ENCODE data around the gene CMBL. TPM values are rescaled to one million over a fixed set of nuclear protein-coding genes. Genes with fewer than 3 reads are reported as not detected.

CMBL gene
- total and polyA plus RNA-seq, 2 donors (not counting 1 experiment from before 2014, with no cell fraction given): not detected

GRCh38 chr5:10337986-10338385 is 30.3 kb upstream of the CMBL start:
- H3K27ac ChIP-seq (ENCODE audit: low read length in 2 of 2): no peak overlapping the region
- H3K9me3 ChIP-seq (ENCODE audit: control extremely low read depth in 1 of 3, control insufficient read depth in 2 of 3, insufficient read depth in 1 of 3, low read length in 2 of 3): peaks cover 0 to 4% (median 0%) of the 10 kb centered on the region in 3 donors
- intact Hi-C loops (cut with micrococcal nuclease): no loop called here
- no peak for DNase-seq
- H3K4me1 Mint-ChIP-seq: peaks cover 10% of the 10 kb centered on the region
- H3K4me3 ChIP-seq (ENCODE audit: control extremely low read depth in 1 of 5, extremely low read depth in 1 of 5, insufficient read depth in 1 of 5, low read depth in 2 of 5, low read length in 4 of 5): no peak overlapping the region
- H3K4me2 ChIP-seq (replicated peaks; ENCODE audit: low read depth, low read length, poor library complexity, severe bottlenecking): no peak overlapping the region
- ATAC-seq (ENCODE audit: low read depth): no peak
- H3K4me1 ChIP-seq (ENCODE audit: control insufficient read depth in 2 of 2, insufficient read depth in 2 of 2, low read length in 2 of 2): peaks cover 8 to 11% of the 10 kb centered on the region in 2 donors
- TF ChIP-seq CTCF (IDR thresholded peaks at IDR 0.05) (no peak), EZH2 (IDR thresholded peaks at IDR 0.05; ENCODE audit: borderline replicate concordance, insufficient read depth, low read depth, low read length, poor library complexity, severe bottlenecking) (no peak)
- peaks cover 0 to 17% (median 9%) of the 10 kb centered on the region in 4 experiments for H3K27me3 ChIP-seq (replicated peaks in 1 of 4; ENCODE audit: control extremely low read depth in 1 of 4, control insufficient read depth in 3 of 4, insufficient read depth in 4 of 4, low read length in 3 of 4)
- no peak overlapping the region for H3K4me3 Mint-ChIP-seq
- no peaks in the 10 kb centered on the region for H3K36me3 ChIP-seq (replicated peaks in 1 of 2; ENCODE audit: control extremely low read depth in 1 of 2, control insufficient read depth in 1 of 2, extremely low read depth in 1 of 2, insufficient read depth in 2 of 2, low read length in 1 of 2)
- ChIA-PET POLR2A (no interaction called here), CTCF (no interaction called here)
- no peak overlapping the region for H2AFZ ChIP-seq (ENCODE audit: insufficient read depth, low read depth, low read length, poor library complexity, severe bottlenecking)
- no peak overlapping the region for H3K27ac Mint-ChIP-seq
- H3K79me2 ChIP-seq (ENCODE audit: control insufficient read depth, insufficient read depth, low read length): no peaks in the 10 kb centered on the region
- H4K20me1 ChIP-seq (ENCODE audit: control insufficient read depth, insufficient read depth, low read length, poor library complexity, severe bottlenecking): no peaks in the 10 kb centered on the region
- 95% methylated on average over 4 of the region's 4 CpGs for WGBS (ENCODE audit: insufficient coverage)
- H3K9ac ChIP-seq (ENCODE audit: low read length): no peak overlapping the region
- H3K27me3 Mint-ChIP-seq: peaks cover 18% of the 10 kb centered on the region
- no peaks in the 10 kb centered on the region for H3K9me3 Mint-ChIP-seq (ENCODE audit: insufficient read depth)

GRCh38 chr5:10337107-10337506 is 29.4 kb upstream of the CMBL start:
- CTCF ChIA-PET: no interaction called here

More at GRCh38 chr5:10337107-10337506, 29.4 kb upstream of the CMBL start:
- WGBS (ENCODE audit: insufficient coverage): 98% methylated on average over 3 of the region's 4 CpGs
- no peak for DNase-seq
- H3K9me3 ChIP-seq (ENCODE audit: control extremely low read depth in 1 of 3, control insufficient read depth in 2 of 3, insufficient read depth in 1 of 3, low read length in 2 of 3): peaks cover 0 to 7% (median 0%) of the 10 kb centered on the region in 3 donors
- intact Hi-C loops (cut with micrococcal nuclease): no loop called here
- no peak for TF ChIP-seq CTCF (IDR thresholded peaks at IDR 0.05)
- no peak for TF ChIP-seq EZH2 (IDR thresholded peaks at IDR 0.05; ENCODE audit: borderline replicate concordance, insufficient read depth, low read depth, low read length, poor library complexity, severe bottlenecking)
- peaks cover 15% of the 10 kb centered on the region for H3K4me1 Mint-ChIP-seq
- H3K4me3 ChIP-seq (ENCODE audit: control extremely low read depth in 1 of 5, extremely low read depth in 1 of 5, insufficient read depth in 1 of 5, low read depth in 2 of 5, low read length in 4 of 5): no peak overlapping the region
- H3K4me2 ChIP-seq (replicated peaks; ENCODE audit: low read depth, low read length, poor library complexity, severe bottlenecking): no peak overlapping the region
- peaks cover 27% of the 10 kb centered on the region for H3K27me3 Mint-ChIP-seq
- no peaks in the 10 kb centered on the region for H3K36me3 ChIP-seq (replicated peaks in 1 of 2; ENCODE audit: control extremely low read depth in 1 of 2, control insufficient read depth in 1 of 2, extremely low read depth in 1 of 2, insufficient read depth in 2 of 2, low read length in 1 of 2)
- H4K20me1 ChIP-seq (ENCODE audit: control insufficient read depth, insufficient read depth, low read length, poor library complexity, severe bottlenecking): no peaks in the 10 kb centered on the region
- POLR2A ChIA-PET: interaction anchor here (0.6 kb wide), 1 partner anchor 86 kb away, joined by 4 read pairs; no protein-coding TSS in a partner anchor
- no peak for ATAC-seq (ENCODE audit: low read depth)
- no peak overlapping the region for H3K4me3 Mint-ChIP-seq
- H3K4me1 ChIP-seq (ENCODE audit: control insufficient read depth in 2 of 2, insufficient read depth in 2 of 2, low read length in 2 of 2): peaks cover 10 to 15% of the 10 kb centered on the region in 2 donors
- H3K27ac ChIP-seq (ENCODE audit: low read length in 2 of 2): no peak overlapping the region
- H3K9ac ChIP-seq (ENCODE audit: low read length): no peak overlapping the region
- H2AFZ ChIP-seq (ENCODE audit: insufficient read depth, low read depth, low read length, poor library complexity, severe bottlenecking): no peak overlapping the region
- H3K27me3 ChIP-seq (replicated peaks in 1 of 4; ENCODE audit: control extremely low read depth in 1 of 4, control insufficient read depth in 3 of 4, insufficient read depth in 4 of 4, low read length in 3 of 4): peaks cover 0 to 25% (median 14%) of the 10 kb centered on the region in 4 experiments
- no peaks in the 10 kb centered on the region for H3K9me3 Mint-ChIP-seq (ENCODE audit: insufficient read depth)
- H3K79me2 ChIP-seq (ENCODE audit: control insufficient read depth, insufficient read depth, low read length): no peaks in the 10 kb centered on the region
- H3K27ac Mint-ChIP-seq: no peak overlapping the region

Data from B cell (primary cell).